H9 (cell line): ENCODE data around the gene ACER3. TPM values are rescaled to one million over a fixed set of nuclear protein-coding genes. Genes with fewer than 3 reads are reported as not detected.

Experiments
- DNase-seq: peaks from one replicate; pipeline ENCODE4 v3.0.0-alpha.2; 2017
- H2AFZ ChIP-seq: one replicate; pipeline ENCODE4 v1.6.1; 2013; ENCODE audit warnings: mild to moderate bottlenecking, low read length, control low read depth, moderate library complexity
- H2AK5ac ChIP-seq: 2 replicates; pipeline ENCODE4 v1.6.1; 2013; ENCODE audit warnings: low read length, control low read depth, mixed read lengths; ENCODE audit not compliant: insufficient read length
- H2BK120ac ChIP-seq: one replicate; pipeline ENCODE4 v1.6.1; 2013; ENCODE audit warnings: low read depth, mild to moderate bottlenecking, low read length, control low read depth, inconsistent platforms; ENCODE audit not compliant: poor library complexity, severe bottlenecking
- H2BK12ac ChIP-seq: 2 replicates; pipeline ENCODE4 v1.6.1; 2013; ENCODE audit warnings: low read length, control low read depth, mixed read lengths, low read depth; ENCODE audit not compliant: insufficient read length
- H2BK15ac ChIP-seq: 2 replicates; pipeline ENCODE4 v1.6.1; 2013; ENCODE audit warnings: low read depth, low read length, control low read depth
- H2BK20ac ChIP-seq: one replicate; pipeline ENCODE4 v1.6.1; 2013; ENCODE audit warnings: low read depth, mild to moderate bottlenecking, low read length, control low read depth, inconsistent platforms; ENCODE audit not compliant: poor library complexity, severe bottlenecking
- H2BK5ac ChIP-seq: 2 replicates; pipeline ENCODE4 v1.6.1; 2013; ENCODE audit warnings: low read length, control low read depth, mixed read lengths; ENCODE audit not compliant: insufficient read length
- H3K14ac ChIP-seq: 2 replicates; pipeline ENCODE4 v1.6.1; 2013; ENCODE audit warnings: low read length, control low read depth; ENCODE audit not compliant: insufficient read depth
- H3K18ac ChIP-seq: 2 replicates; pipeline ENCODE4 v1.6.1; 2013; ENCODE audit warnings: low read depth, mild to moderate bottlenecking, mixed read lengths, low read length, control low read depth; ENCODE audit not compliant: insufficient read length
- H3K23ac ChIP-seq: 2 replicates; pipeline ENCODE4 v1.6.1; 2013; ENCODE audit warnings: low read length, control low read depth, mixed read lengths, low read depth; ENCODE audit not compliant: insufficient read length
- H3K23me2 ChIP-seq: 2 replicates; pipeline ENCODE4 v1.6.1; 2013; ENCODE audit warnings: low read depth, mild to moderate bottlenecking, mixed read lengths, low read length, control low read depth; ENCODE audit not compliant: insufficient read length, poor library complexity, severe bottlenecking
- H3K27ac ChIP-seq: 2 replicates; pipeline ENCODE4 v1.5.1; 2013; ENCODE audit warnings: low read length, control low read depth, mixed read lengths, low read depth; ENCODE audit not compliant: insufficient read length
- H3K27me3 ChIP-seq: 2 replicates; pipeline ENCODE4 v1.6.1; 2013; ENCODE audit warnings: low read length, control low read depth, inconsistent platforms; ENCODE audit not compliant: insufficient read depth
- H3K4ac ChIP-seq: 2 replicates; pipeline ENCODE4 v1.6.1; 2013; ENCODE audit warnings: low read depth, mild to moderate bottlenecking, control low read depth, inconsistent platforms, low read length, moderate library complexity
- H3K4me1 ChIP-seq: 2 replicates; pipeline ENCODE4 v1.6.1; 2013; ENCODE audit warnings: low read length, control low read depth, inconsistent platforms; ENCODE audit not compliant: insufficient read depth
- H3K4me2 ChIP-seq: 2 replicates; pipeline ENCODE4 v1.6.1; 2013; ENCODE audit warnings: low read length, control low read depth, mixed read lengths; ENCODE audit not compliant: insufficient read length, insufficient read depth
- H3K56ac ChIP-seq: 2 replicates; pipeline ENCODE4 v1.6.1; 2013; ENCODE audit warnings: low read depth, mild to moderate bottlenecking, mixed read lengths, low read length, control low read depth; ENCODE audit not compliant: insufficient read length
- H3K79me1 ChIP-seq: 2 replicates; pipeline ENCODE4 v1.6.1; 2013; ENCODE audit warnings: low read depth, mild to moderate bottlenecking, moderate library complexity, low read length, control low read depth, inconsistent platforms; ENCODE audit not compliant: insufficient read depth, poor library complexity, severe bottlenecking
- H3K79me2 ChIP-seq: 2 replicates; pipeline ENCODE4 v1.6.1; 2013; ENCODE audit warnings: low read length, control low read depth, inconsistent platforms; ENCODE audit not compliant: insufficient read depth
- H3K9ac ChIP-seq: 2 replicates; pipeline ENCODE4 v1.6.1; 2013; ENCODE audit warnings: low read length, control low read depth, mixed read lengths; ENCODE audit not compliant: insufficient read length; ENCODE audit errors: extremely low read depth
- H3K9me3 ChIP-seq: one replicate; pipeline ENCODE4 v1.6.1; 2013; ENCODE audit warnings: low read depth, low read length, inconsistent platforms; ENCODE audit not compliant: control insufficient read depth
- H3T11ph ChIP-seq: one replicate; pipeline ENCODE4 v1.6.1; 2013; ENCODE audit warnings: mild to moderate bottlenecking, low read length, control low read depth, inconsistent platforms
- H4K20me1 ChIP-seq: one replicate; pipeline ENCODE4 v1.6.1; 2013; ENCODE audit not compliant: control insufficient read depth, insufficient read length, insufficient read depth
- H4K5ac ChIP-seq: 2 replicates; pipeline ENCODE4 v1.6.1; 2013; ENCODE audit warnings: low read depth, mild to moderate bottlenecking, mixed read lengths, low read length, control low read depth; ENCODE audit not compliant: insufficient read length
- H4K8ac ChIP-seq: replicated peaks from 2 replicates; pipeline ENCODE4 v1.6.1; 2013; ENCODE audit warnings: low read length, control low read depth, mixed read lengths, low read depth; ENCODE audit not compliant: insufficient read length
- H4K91ac ChIP-seq: 2 replicates; pipeline ENCODE4 v1.6.1; 2013; ENCODE audit warnings: low read depth, mild to moderate bottlenecking, moderate library complexity, mixed read lengths, low read length, control low read depth; ENCODE audit not compliant: insufficient read length
- H3K27ac Mint-ChIP-seq, 3 experiments: 2 replicates in 2 of 3; 3 replicates in 1 of 3; pipeline ENCODE4 v1.8.0; 2020 to 2021; ENCODE audit warnings: mixed read lengths in 3 of 3, mild to moderate bottlenecking in 1 of 3, moderate library complexity in 1 of 3
- H3K27me3 Mint-ChIP-seq: 2 replicates; pipeline ENCODE4 v1.8.0; 2021; ENCODE audit warnings: low read depth, mild to moderate bottlenecking, moderate library complexity, mixed read lengths
- H3K36me3 Mint-ChIP-seq, 3 experiments: 2 replicates in 2 of 3; 3 replicates in 1 of 3; pipeline ENCODE4 v1.8.0; 2020 to 2021; ENCODE audit warnings: low read depth in 3 of 3, mixed read lengths in 3 of 3; ENCODE audit not compliant: insufficient read depth in 1 of 3
- H3K4me1 Mint-ChIP-seq, 2 experiments: 2 replicates each; pipeline ENCODE4 v1.8.0; 2020; ENCODE audit warnings: mixed read lengths in 2 of 2
- H3K4me3 Mint-ChIP-seq, 2 experiments: 2 replicates in 1 of 2; 3 replicates in 1 of 2; pipeline ENCODE4 v1.8.0; 2020 to 2021; ENCODE audit warnings: mild to moderate bottlenecking in 2 of 2, mixed read lengths in 2 of 2, moderate library complexity in 1 of 2
- H3K9me3 Mint-ChIP-seq, 2 experiments: 2 replicates in 1 of 2; 3 replicates in 1 of 2; pipeline ENCODE4 v1.8.0; 2020; ENCODE audit warnings: mild to moderate bottlenecking in 2 of 2, mixed read lengths in 2 of 2, moderate library complexity in 1 of 2
- CTCF ChIP-seq: fragments of 200-600 bp; sonication (generic); conservative IDR thresholded peaks from 3 replicates; pipeline ENCODE4 v1.8.0; 2021; ENCODE audit warnings: antibody characterized with exemption, mild to moderate bottlenecking
- WGBS: extraction: QIAGEN DNeasy Blood & Tissue Kit; methylation state at CpG from one replicate; pipeline ENCODE4 v1.1.7; 2013; ENCODE audit warnings: missing lambda C conversion rate, low lambda C conversion rate, mixed read lengths; ENCODE audit not compliant: insufficient read length; ENCODE audit errors: extremely low coverage; 5-methylcytosine and 5-hydroxymethylcytosine counted together
- total RNA-seq: library from RNA; stranded (reverse); gene quantifications from 2 replicates; pipeline ENCODE4 v1.2.1, GENCODE V29; 2021

The ACER3 gene
- total RNA-seq, 1 experiment from 2014 or later: 14.7 TPM

DNA sequence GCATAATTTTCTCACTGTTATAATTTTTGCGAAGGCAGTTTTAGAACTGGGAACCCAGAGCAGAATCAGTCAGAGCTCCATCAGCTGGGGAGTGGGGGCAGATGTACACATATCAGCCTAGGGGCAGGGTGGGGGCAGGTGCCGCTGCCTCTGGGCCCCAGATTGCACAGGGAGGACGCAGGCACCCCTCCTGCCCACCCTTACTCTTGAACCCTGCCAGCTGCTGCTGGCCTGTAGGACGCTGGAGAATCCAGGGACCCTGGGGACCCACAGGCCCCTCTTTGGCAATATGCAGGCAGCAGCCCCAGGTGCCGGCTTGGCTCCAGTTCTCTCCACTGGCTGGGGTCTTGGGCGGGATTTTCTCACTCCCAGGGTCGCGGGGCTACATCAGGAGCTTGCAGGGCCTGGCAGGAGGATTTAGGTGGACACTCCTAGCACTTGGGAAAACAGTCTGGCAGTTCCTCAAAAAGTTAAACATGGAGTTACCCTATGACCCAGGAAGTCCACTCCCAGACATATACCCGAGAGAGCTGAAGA, 197.3 kb downstream of the ACER3 start:
- H3K4me2 ChIP-seq: no peak overlapping the region
- H3K27me3 Mint-ChIP-seq: no peaks in the 10 kb centered on the region
- no peak overlapping the region for H3K9ac ChIP-seq
- H3K18ac ChIP-seq: no peak overlapping the region
- H4K20me1 ChIP-seq: no peaks in the 10 kb centered on the region
- no peak overlapping the region for H3K4me3 Mint-ChIP-seq
- no peak overlapping the region for H3K27ac Mint-ChIP-seq
- no peak overlapping the region for H4K8ac ChIP-seq
- H3K14ac ChIP-seq: no peak overlapping the region
- no peak overlapping the region for H3K27ac ChIP-seq
- no peaks in the 10 kb centered on the region for H3K79me2 ChIP-seq
- peaks cover 11 to 24% of the 10 kb centered on the region in 2 experiments; a peak in 4 of 5 replicates for H3K9me3 Mint-ChIP-seq
- no peaks in the 10 kb centered on the region for H3K27me3 ChIP-seq
- no peak overlapping the region for H4K91ac ChIP-seq
- H3K36me3 Mint-ChIP-seq: no peaks in the 10 kb centered on the region; a peak in 2 of 7 replicates
- H3K4me1 Mint-ChIP-seq: peaks cover 18 to 25% of the 10 kb centered on the region in 2 experiments
- WGBS: no CpG with 5 or more reads among the region's 9 CpGs
- H3K79me1 ChIP-seq: no peaks in the 10 kb centered on the region
- H2BK20ac ChIP-seq: no peak overlapping the region
- H3K23ac ChIP-seq: no peak overlapping the region
- DNase-seq: no peak
- no peak overlapping the region for H3K4ac ChIP-seq
- no peak overlapping the region for H2BK12ac ChIP-seq
- no peak overlapping the region for H2BK120ac ChIP-seq
- H2AFZ ChIP-seq: no peak overlapping the region
- no peaks in the 10 kb centered on the region for H3K4me1 ChIP-seq
- no peak for TF ChIP-seq CTCF
- no peaks in the 10 kb centered on the region for H3K23me2 ChIP-seq
- H3K56ac ChIP-seq: no peak overlapping the region
- no peaks in the 10 kb centered on the region for H3K9me3 ChIP-seq
- no peak overlapping the region for H4K5ac ChIP-seq
- H2AK5ac ChIP-seq: no peak overlapping the region
- H2BK5ac ChIP-seq: no peak overlapping the region
- H3T11ph ChIP-seq: no peak overlapping the region
- no peak overlapping the region for H2BK15ac ChIP-seq
